Dermis microvascular lymphatic vessel endothelial cell (primary cell): Measurements from ENCODE around the gene KYNU. TPM values are rescaled to one million over a fixed set of nuclear protein-coding genes. Genes with fewer than 3 reads are reported as not detected.
A peak's percentile ranks its signal among the peaks of the same experiment; 100 is the strongest.
"Not testable (repeated sequence)": the region's sequence is repeated elsewhere in the genome, so short reads cannot be mapped to it uniquely, and the experiment has no call there.

Source experiments
- DNase-seq, 2 donors: peaks; one replicate each; pipeline versions ENCODE4 v3.0.0 to v3.0.0-alpha.2; 2010; ENCODE audit warnings: low read depth in 2 of 2
- total RNA-seq: library from RNA; depleted of rRNA; stranded (reverse); fragments of >200 nt; gene quantifications from 2 replicates; pipeline ENCODE4 v1.2.1, GENCODE V29; 2014

Gene KYNU
- total RNA-seq, 1 donor from 2014 or later, result 0.26 TPM

DNA sequence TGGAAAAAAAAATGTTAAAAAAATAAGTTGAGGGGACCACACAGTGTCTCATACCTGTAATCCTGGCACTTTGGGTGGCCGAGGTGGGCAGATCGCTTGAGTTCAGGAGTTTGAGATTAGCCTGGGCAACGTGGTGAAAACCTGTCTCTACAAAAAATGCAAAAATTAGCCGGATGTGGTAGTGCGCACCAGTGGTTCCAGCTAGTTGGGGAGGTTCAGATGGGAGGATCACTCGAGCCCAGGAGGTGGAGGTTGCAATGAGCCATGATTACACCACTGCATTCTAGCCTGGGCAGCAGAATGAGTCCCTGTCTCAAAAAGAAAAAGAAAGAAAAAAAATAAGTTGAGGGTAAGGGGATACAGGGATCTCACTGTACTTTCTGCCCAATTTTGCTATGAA, 6.1 kb upstream of the KYNU start:
- DNase-seq, result no peak

- peak in 1 of 2 donors; percentile 40 for DNase-seq
These were observed 4.4 kb upstream of the KYNU start for GRCh38 chr2:142872882-142873724.

- DNase-seq, result peak in 1 of 2 donors; percentile 17
These were observed 3.6 kb upstream of the KYNU start for GRCh38 chr2:142873831-142874287.

DNA sequence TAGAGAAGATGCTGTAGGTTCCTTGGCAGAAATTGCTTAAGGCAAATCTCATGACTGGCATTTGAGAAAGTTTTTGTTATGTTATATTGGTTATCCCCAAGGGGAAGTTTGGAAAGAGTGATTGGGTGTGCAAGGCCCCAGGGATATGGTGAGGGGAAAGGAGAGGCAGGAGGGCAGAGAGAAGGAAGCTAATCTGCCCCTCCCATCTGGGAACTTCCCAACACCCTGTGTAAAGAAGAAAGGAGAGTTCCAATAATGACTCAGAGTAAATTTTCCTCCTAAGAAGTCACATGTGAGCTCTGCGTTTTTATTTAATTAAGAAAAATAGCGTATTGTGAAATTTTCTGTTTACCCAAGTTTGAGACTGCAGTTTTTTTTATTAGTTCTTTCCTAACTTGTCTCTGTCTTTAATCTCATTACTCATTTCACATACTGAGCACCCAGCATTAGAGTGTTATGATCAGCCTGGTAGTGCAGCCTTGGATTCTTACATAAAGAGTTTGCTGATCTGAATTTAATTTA, 3.1 kb upstream of the KYNU start:
- DNase-seq, result peak in 1 of 2 donors; percentile 79

DNA sequence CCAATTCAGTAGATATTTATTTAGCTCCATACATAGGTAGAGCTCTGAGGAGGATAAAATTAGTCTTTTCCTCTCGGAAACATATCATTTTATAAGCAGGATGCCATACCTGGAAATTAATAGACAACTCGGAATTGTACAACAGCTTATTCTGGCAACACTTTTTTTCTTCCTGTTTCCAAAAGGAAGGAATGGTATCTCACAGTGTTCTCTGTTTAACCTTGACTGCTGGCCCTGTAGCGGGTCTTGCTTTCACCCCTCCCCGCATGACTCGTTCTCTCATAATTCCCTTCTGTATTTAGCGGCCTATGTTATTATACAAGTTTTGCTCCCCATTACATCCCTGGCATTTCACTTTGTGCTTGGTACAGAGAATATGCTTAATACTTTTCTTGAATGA, 2.5 kb upstream of the KYNU start:
- no peak for DNase-seq

DNA sequence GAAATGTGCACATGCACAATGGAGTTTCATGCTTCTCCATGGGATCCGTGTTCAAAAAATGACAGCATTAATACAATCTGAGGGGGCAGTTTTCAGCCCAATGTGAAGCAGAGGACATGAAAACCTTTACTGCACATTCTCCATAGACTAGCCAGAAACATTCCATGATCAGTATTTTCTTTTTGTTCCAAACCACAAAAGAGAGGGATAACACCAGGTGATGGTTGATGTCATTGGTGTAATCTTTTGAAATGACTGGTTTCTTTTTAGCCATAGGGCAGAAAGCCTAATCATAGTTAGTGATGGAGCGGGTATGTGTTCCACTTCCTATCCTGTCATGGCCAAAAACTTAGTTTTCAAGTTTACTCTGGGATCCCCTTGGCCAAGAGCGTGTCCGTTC, 1.8 kb upstream of the KYNU start:
- DNase-seq, result no peak

DNA sequence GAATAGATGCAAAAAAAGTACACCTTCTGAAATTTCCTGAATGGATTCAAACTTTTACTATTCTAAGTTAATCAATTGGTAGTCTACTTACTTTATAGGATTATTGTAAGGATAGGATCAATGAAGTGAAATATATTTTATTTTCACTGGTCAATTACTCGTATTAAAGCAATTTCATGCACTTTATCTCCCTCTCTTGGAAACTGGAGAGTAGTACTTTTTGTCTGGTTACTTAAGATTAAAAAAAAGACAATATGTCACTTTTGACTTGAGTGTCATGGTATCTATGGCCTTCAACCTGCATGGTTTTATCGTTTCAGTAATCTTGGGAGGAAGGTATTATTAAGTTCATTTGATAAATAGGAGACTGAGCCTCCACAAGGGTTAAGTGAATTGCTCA, 1.0 kb upstream of the KYNU start:
- DNase-seq, result peak in 1 of 2 donors; percentile 29

GRCh38 chr2:142878031-142878678, 691 bp downstream of the KYNU start:
- DNase-seq, result no peak

DNA sequence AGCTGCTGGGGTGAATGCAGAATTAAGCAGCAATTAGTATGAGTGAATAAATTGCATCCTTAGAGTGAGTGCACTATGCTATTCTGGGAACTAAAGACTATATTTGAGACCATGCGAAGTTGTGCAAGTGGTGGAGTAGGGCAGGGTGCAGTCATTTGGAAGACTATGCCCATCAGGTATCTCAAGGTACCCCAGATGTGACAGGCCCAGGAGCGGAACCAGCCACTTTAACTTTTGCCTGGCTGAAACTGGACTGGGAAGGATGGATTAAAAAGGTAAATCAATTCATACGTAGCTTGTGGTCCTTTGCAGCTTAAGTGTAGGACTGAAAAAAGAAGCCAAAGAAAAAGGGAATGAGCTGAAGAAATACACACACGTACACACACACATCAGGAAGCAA, 1.7 kb downstream of the KYNU start:
- DNase-seq, result no peak

DNA sequence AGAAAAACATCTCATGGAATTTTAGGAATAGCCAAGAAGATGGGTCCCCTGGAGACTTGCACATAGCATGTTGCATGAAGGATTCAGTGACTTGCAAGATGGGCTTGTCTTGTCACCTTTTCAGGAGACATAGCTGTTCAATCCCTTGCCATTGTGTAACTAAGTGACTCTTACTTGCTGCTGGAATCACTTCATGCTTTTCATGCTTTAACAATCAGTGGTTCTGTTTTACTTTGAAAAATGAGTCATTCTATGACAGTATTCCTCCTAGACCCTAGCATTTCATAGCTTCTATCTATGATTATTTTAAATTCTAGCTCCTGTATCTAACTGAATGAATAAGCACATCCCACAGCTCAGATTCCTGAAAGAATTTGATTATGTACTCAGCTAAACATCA, 2.8 kb downstream of the KYNU start:
- DNase-seq, result no peak

- DNase-seq, result no peak
These were observed 4.2 kb downstream of the KYNU start for GRCh38 chr2:142881619-142882018.

GRCh38 chr2:142882500-142882899, 5.0 kb downstream of the KYNU start:
- DNase-seq, result not testable (repeated sequence)

DNA sequence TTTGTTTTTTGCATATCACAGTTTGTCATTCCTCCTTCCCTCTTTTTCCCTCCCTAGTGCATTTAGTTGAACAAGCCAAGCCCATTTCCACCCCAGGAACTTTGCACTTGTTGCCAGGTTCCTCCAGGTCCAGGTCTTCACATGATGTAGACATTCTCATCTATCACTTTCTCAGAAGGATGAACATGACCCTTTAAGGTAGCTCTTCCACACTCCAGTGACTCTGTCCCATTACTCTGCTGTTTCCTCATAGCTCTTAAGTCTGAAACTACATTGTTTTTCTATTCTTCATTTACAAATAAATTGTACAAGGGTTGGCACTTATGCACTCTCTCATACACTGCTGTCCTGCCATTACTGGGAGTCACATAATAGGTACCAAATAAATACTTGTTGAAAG, 6.1 kb downstream of the KYNU start:
- no peak for DNase-seq

- no peak for DNase-seq
These were observed 8.1 kb downstream of the KYNU start for GRCh38 chr2:142885543-142885942.

- DNase-seq, result no peak
These were observed 15.3 kb downstream of the KYNU start for GRCh38 chr2:142892715-142893114.

- no peak for DNase-seq
These were observed 15.8 kb downstream of the KYNU start for GRCh38 chr2:142893241-142893640.

DNA sequence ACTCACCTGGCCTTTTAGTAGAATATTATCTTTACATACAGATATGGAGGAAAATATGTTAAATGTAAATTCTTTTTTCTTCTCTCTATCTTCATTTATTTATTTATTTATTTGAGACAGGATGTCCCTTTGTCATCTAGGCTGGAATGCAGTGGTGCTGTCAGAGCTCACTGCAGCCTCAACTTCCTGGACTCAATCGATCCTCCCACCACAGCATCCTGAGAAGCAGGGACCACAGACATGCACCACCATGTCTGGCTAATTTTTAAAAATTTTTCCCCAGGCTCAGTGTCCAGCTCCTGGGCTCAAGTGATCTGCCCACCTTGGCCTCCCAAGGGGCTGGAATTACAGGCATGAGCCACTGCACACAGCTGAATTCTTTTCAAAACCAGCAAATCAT, 20.3 kb downstream of the KYNU start:
- DNase-seq, result no peak

DNA sequence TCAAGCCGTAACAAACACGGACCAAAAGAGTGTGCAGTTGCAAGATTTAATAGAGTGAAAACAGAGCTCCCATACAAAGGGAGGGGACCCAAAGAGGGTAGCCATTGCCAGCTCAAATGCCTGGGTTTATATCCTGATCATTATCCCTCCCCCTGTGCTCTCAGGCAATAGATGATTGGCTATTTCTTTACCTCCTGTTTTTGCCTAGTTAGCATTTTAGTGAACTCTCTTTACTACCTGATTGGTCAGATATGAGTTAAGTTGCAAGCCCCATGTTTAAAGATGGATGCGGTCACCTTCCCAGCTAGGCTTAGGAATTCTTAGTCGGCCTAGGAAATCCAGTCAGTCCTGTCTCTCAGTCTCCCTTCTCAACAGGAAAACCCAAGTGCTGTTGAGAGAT, 22.9 kb downstream of the KYNU start:
- DNase-seq, result not testable (repeated sequence)

GRCh38 chr2:142901780-142902179, 24.3 kb downstream of the KYNU start:
- no peak for DNase-seq

DNA sequence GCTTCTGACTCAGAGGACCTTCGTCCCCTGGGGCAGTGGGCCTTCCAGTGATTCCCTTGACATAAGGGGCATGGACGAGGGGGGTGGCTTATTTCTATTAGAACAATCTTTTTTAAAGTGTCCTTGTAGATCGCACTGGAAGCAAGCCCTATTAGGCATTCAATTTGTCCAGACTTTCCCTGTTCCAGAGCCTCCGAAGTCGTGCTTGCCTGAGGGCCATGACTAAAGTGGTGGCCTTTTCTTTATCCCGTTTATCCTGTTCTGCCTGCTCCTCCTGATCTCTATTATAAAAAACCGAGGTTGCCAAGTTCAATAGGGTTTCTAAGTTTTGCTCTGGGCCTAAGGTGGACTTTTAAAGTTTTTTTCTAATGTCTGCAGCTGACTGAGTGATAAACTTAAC, 26.3 kb downstream of the KYNU start:
- not testable (repeated sequence) for DNase-seq

GRCh38 chr2:142907653-142908052, 30.2 kb downstream of the KYNU start:
- DNase-seq, result no peak

DNA sequence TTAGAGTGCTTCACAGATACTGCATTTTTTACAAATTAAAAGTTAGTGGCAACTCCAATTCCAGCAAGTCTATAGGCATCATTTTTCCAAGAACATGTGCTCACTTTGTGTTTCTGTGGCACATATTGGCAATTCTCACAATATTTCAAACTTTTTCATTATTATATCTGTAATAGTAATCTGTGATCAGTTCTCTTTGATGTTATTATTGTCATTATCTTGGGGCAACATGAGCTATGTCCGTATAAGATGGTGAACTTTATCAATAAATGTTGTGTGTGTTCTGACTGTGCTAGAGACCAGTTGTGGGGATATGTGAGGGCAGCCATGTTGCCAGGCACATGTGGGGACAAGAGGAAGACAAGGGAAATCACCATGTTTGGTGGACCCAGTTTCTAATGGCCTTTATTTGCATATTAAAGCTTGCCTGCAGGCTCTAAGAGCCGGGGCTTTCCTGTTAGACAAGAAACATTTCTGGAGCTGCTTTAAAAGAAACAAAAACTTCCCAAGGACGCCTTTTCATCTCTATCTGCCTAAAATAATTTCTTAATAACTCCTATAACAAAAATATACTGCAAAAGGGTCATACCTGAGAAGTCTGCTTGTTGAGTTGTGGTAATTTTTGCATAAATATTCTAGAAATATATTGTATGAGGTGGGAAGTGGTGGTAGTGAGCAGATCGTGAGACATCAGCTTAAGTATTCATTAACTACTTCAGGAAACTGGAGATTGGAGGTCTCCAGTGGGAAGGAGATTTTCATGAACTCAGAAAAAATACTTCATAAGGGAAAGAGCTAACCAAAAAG, 37.2 kb downstream of the KYNU start:
- no peak for DNase-seq
